GM18907 (cell line): ENCODE results near the gene TBL1X.
"Not testable (repeated sequence)": the region's sequence is repeated elsewhere in the genome, so short reads cannot be mapped to it uniquely, and the experiment has no call there.

Source experiments
- ATAC-seq: cut with Tn5 transposase; IDR thresholded peaks from one replicate; pipeline ENCODE4 v1.9.1; 2021; ENCODE audit warnings: mild to moderate bottlenecking, moderate library complexity; ENCODE audit not compliant: unreplicated experiment

Gene TBL1X

GRCh38 chrX:9464435-9465371 lies at the start of gene TBL1X:
Gene TBL1X (plus strand): TSS chrX:9465058. CDS start chrX:9653587, 188,529 bp downstream.
- peak; percentile 35 for ATAC-seq

- no peak for ATAC-seq
These were observed 48.1 kb upstream of the TBL1X start for GRCh38 chrX:9416562-9417348.

- no peak for ATAC-seq
These were observed 46.6 kb upstream of the TBL1X start for GRCh38 chrX:9418262-9418661.

- ATAC-seq: no peak
These were observed 44.3 kb upstream of the TBL1X start for GRCh38 chrX:9420275-9421265.

GRCh38 chrX:9429767-9430166 lies 35.1 kb upstream of the TBL1X start:
- ATAC-seq: no peak

GRCh38 chrX:9430346-9430921 lies 34.4 kb upstream of the TBL1X start:
- no peak for ATAC-seq

GRCh38 chrX:9431281-9431680 lies 33.6 kb upstream of the TBL1X start:
- no peak for ATAC-seq

- ATAC-seq: no peak
These were observed 31.3 kb upstream of the TBL1X start for GRCh38 chrX:9433596-9433995.

GRCh38 chrX:9434051-9434550 lies 30.8 kb upstream of the TBL1X start:
- no peak for ATAC-seq

GRCh38 chrX:9435086-9435485 lies 29.8 kb upstream of the TBL1X start:
- not testable (repeated sequence) for ATAC-seq

- no peak for ATAC-seq
These were observed 28.0 kb upstream of the TBL1X start for GRCh38 chrX:9436812-9437211.

GRCh38 chrX:9438933-9439494 lies 25.8 kb upstream of the TBL1X start:
- ATAC-seq: no peak

- ATAC-seq: no peak
These were observed 24.6 kb upstream of the TBL1X start for GRCh38 chrX:9440116-9440844.

GRCh38 chrX:9442056-9442455 lies 22.8 kb upstream of the TBL1X start:
- ATAC-seq: no peak

- no peak for ATAC-seq
These were observed 21.5 kb upstream of the TBL1X start for GRCh38 chrX:9443327-9443726.

- ATAC-seq: no peak
These were observed 17.0 kb upstream of the TBL1X start for GRCh38 chrX:9447906-9448305.

GRCh38 chrX:9456250-9457074 lies 8.4 kb upstream of the TBL1X start:
- no peak for ATAC-seq

- ATAC-seq: not testable (repeated sequence)
These were observed 6.8 kb upstream of the TBL1X start for GRCh38 chrX:9458034-9458433.
